HG03025 (cell line): ENCODE data around the gene NMBR.
"Not testable (repeated sequence)": the region's sequence is repeated elsewhere in the genome, so short reads cannot be mapped to it uniquely, and the experiment has no call there.

Experiments
- ATAC-seq: cut with Tn5 transposase; IDR thresholded peaks from one replicate; pipeline ENCODE4 v1.9.1; 2021; ENCODE audit warnings: mild to moderate bottlenecking, moderate library complexity; ENCODE audit not compliant: unreplicated experiment, low FRiP score

The NMBR gene

DNA sequence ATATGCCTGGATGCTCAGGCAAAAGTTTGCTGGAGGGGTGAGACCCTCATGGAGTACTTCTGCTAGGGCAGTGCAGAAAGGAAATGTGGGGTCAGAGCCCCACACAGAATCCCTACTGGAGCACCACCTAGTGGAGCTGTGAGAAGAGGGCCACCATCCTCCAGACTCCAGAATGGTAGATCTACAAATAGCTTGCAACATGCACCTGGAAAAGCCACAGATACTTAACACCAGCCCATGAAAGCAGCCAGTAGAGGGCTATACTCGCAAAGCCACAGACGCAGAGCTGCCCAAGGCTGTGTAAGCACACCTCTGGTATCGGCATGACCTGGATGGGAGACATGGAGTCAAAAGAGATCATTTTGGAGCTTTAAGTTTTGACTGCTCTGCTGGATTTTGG lies 74.9 kb downstream of the NMBR start:
- no peak for ATAC-seq

DNA sequence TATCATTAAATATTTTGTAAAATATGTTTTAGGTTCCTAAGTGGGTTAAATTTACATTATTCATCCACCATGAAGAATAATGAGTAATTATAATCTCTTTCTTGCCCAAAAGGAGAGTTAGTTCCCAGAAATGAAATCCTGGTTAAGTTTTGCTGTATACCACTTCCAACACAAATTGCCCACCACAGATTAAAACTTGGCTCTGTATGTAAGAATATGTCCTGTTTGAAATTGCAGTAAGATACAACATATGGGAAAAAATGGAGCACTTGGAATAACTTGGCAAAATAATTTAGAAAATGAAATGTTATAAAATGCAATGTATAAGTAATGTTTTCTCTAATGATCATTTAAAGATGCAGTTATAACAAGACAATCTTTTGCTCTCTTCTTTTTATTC lies 78.5 kb downstream of the NMBR start:
- ATAC-seq = no peak

DNA sequence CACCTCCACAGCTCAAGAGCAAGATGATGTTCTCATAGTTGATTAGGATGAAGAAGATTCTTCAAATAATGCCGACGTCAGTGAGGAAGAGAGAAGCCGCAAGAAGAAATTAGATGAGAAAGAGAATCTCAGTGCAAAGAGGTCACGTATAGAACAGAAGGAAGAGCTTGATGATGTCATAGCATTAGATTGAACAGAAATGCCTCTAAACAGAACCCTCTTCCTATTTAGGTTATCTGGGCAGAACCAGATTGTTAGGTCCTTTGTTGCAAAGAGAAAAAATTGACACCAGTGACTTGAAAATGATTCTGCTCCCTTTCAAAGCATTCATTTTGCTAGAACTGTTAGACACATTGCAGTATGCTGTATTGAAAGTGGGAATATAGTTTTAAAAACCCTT lies 84.1 kb downstream of the NMBR start:
- not testable (repeated sequence) for ATAC-seq

DNA sequence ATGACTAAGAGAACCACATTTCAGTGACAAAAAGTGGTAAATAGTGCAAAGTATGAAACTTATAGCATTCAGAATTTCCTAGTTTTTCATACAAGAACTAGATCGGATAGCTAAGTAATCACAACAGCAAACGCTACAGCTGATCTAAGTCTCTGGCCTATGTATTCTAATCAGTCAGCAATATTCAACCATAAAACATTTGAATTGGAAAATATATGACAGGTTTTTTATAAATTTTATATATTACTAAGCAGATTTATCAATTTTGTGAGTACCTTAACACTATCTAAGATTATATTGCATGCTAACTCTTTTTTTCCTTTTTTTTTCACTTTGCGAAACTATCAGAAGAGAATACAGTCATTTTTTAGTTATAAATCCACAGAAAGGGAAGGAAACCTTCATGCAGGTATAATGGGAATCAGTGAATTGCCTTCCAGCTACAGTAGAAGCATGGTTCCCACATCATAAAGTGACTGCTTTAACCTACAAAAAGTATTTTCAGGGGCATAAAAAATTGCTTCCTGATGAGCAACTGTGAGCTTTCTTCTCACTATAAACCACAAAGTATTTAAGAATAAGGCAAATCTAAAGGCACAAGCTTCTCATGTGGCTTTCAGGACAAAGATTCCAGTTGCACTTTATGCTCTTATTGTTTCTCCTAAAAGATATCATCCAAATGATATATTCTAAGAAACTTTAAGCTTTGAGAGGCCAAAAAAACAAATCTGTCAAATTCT lies 88.2 kb downstream of the NMBR start:
- ATAC-seq = no peak

DNA sequence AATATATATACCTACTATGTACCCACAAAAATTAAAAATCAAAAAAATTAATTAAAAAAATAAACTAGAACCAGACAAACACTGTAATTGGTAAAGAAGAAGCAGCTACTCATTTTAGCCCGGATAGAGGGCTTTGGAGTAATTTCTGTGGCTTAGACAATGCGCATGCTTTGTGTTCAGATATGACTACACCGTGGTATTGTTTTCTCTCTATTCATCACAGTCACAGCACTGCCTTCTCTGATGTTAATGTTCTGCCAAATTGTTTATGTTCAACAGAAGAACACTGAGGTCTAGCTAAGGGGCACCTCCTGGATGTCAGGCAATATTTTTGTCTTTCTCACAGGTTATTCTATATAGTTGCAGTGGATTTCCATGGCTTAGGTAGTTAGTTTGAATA lies 91.7 kb downstream of the NMBR start:
- no peak for ATAC-seq

DNA sequence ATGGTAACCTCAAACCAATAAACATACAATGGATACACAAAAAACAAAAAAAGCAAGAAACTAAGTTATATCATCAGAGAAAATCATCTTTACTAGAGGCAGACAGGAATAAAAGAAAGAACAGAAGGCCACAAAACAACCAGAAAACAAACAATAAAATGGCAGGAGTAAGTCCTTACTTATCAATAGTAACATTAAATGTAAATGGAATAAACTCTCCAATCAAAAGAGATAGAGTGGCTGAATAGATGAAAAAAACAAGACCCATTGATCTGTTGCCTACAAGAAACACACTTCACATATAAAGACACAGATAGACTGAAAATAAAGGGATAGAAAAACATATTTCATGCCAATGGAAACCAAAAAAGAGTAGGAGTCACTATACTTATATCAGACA lies 95.5 kb downstream of the NMBR start:
- no peak for ATAC-seq

DNA sequence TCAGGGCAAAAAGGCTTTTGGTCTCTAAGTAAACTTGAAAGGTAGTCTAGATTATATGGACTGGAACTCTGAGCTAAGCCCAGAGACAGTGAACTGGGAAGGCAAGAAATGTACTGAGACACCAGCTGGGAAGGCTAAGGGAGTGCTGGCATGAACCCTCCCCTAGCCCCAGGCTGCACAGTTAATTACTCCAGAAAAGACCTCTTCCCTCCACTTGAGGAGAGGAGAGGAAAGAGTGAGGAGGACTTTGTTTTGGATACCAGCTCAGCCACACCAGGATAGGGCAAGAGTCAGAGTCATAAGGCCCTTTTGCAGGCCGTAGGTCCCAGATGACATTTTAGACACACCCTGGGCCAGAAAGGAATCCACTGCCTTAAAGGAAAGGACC lies 98.3 kb downstream of the NMBR start:
- no peak for ATAC-seq

DNA sequence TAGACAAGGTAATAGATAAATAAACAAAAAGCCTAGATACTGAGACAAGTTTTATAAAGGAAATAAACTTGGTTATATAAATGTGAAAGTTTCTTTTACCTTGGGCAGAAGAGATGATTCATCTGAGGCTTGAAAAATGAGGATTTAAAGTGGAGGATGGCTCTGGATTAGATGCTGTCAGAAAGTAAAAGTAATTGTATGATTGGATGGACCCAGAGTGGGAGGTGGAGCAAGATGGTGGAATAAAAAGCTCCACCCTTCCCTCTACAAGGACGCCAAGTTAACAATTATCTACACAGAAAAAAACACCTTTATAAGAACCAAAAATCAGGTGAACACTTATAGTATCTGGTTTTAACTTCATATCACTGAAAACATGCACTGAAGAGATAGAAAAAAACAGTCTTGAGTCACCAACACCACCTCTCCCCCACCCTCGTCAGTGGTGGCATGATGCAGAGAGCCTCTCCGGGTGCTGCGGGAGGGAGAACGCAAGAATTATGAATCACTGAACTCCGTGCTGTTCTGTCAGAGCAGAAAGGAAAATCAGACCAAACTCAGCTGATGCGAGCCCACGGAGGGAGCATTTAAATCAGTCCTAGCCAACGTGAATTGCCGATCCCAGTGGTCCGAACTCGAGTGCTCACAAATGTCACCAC lies 98.9 kb downstream of the NMBR start:
- ATAC-seq = no peak

DNA sequence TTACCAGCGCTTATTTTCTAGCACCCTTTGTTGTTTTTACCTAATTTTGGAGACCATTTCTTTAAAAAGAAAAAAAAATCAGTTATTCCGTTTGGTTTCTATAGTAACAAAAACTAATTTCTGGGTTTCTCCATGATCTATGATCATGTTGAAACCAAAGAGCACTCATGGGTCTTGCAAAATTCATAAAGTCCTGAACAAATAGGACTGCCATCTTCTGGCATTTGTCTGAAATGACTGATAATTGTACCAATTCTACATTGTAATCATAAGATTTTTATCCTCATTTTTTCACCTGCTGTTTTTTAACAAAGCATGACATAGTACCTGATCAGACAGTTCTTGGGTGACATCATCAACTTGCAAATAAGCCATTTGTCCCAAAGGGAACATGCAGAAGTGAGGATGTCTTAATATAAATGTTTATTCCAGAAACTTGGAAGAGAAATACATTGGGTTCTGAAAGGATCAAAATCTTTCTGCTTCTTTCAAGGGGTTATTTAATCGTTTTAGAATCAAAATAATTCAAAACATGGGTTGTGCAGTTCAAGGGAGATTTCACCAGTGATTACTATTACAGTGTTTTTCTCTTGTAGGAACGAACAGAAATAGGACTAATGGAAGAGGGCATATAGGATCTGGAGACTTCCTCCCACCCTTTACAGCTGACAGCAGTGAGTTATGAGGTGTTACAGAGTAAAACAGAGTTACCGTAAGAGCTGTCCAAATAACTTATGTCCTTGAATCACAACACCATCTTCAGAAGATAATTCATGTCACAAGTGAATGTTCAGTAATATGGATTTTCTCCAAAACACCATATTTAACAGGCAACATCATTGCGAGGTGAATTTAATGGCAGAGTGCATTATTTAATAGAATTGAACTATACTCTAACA lies 101.3 kb downstream of the NMBR start:
- ATAC-seq = no peak

DNA sequence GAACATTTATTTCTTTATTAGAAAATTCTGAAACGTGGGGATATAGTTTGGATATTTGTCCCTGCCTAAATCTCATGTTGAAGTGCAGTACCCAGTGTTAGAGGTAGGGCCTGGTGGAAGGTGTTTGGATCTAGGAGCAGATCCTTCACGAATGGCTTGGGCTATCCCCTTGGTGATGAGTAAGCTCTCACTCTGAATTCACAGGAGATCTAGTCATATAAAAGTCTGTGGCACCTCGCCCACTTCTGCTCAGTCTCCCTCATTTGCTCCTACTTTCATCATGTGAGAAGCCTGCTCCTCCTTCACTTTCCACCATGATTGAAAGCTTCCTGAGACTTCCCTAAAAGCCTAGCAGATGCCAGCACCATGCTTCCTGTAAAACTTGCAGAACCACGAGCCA lies 111.0 kb downstream of the NMBR start:
- no peak for ATAC-seq

DNA sequence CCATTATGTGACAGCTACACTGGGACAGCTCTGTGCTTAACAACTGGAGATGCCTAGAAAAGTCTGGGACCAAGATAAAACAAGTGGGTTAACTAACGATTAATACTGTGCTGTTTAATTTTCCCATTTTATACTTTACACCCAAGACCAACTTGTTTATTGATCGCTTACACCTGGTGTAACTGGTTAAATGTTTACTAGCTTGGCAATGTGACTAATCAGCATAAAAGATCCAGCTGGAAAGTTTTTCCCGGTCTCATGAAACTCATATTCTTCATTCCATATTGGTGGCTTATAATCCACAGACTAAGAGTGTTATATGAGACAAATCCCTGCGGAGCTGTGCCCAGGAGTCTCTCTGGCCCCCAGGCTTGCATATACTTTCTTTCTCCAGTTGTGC lies 115.9 kb downstream of the NMBR start:
- ATAC-seq = no peak

DNA sequence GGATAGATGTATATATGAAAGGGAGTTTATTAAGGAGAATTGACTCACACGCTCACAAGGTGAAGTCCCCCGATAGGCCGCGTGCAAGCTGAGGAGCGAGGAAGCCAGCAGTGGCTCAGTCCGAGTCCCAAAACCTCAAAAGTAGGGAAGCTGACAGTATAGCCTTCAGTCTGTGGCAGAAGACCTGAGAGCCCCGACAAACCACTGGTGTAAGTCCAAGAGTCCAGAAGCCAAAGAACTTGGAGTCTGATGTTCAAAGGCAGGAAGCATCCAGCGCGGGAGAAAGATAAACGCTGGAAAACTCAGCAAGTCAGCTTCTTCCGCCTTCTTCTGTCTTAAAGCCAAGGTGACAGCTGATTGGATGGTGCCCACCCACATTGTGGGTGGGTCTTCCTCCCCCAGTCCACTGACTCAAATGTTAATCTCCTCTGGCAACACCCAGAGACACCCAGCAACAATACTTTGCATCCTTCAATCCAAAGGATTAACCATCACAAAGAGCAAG lies 116.8 kb downstream of the NMBR start:
- no peak for ATAC-seq

DNA sequence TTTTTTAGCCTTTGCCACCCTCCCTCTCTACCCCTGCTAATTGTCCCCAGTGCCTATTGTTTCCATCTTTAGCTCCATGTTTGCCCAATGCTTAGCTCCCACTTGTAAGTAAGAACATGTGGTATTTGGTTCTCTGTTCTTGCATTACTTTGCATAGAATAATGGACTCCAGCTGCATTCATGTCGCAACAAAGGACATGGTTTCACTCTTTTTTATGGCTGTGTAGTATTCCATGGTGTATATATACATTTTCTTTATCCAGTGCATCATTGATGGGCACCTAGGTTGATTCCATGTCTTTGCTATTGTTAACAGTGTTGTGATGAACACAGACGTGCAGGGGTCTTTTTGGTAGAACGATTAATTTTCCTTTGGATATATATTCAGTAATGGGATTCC lies 118.4 kb downstream of the NMBR start:
- no peak for ATAC-seq

DNA sequence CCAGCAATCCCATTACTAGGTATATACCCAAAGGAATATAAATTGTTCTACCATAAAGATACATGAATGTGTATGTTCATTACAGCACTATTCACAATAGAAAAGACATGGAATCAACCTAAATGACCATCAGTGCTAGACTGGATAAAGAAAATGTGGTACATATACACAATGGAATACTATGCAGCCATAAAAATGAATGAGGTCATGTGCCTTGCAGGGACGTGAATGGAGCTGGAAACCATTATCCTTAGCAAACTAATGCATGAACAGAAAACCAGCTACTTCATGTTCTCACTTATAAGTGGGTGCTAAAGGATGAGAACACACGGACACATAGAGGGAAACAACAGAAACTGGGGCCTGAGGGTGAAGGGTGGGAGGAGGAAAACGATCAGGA lies 119.1 kb downstream of the NMBR start:
- ATAC-seq = not testable (repeated sequence)

DNA sequence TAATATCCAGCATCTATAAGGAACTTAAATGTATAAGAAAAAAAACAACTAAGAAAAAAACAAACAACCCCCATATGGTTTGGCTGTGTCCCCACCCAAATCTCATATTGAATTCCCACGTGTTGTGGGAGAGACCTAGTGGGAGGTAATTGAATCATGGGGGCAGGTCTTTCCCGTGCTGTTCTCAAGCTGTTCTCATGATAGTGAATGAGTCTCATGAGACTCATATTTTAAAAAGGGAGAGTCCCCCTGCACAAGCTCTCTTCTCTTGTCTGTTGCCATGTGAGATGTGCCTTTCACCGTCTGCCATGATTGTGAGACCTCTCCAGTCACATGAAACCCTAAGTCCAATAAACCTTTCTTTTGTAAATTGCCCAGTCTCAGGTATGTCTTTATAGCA lies 119.8 kb downstream of the NMBR start:
- ATAC-seq = no peak

DNA sequence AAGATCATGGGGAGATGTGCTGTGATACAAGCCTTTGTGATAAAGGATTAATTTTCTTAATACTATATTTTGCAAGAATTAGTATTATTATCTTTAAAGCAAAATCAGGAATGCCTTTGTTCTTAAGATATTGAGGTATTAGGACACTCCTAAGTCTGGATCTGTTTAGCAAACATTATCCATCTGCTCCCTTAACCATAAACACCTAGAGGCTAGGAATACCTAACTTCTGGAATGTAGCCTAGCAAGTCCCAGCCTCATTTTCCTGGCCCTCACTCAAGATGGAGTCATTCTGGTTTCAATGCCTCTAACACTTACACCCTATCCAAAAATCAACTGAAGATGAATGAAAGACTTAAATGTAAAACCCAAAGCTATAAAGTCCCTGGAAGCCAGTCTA lies 120.5 kb downstream of the NMBR start:
- ATAC-seq = no peak
